Endometrial microvascular endothelial cells (primary cell): ENCODE data around the gene HPSE. TPM values are rescaled to one million over a fixed set of nuclear protein-coding genes. Genes with fewer than 3 reads are reported as not detected.

Experiments
- in situ Hi-C: cut with HindIII; loops from 2 replicates; pipeline ENCODE4 v1.10.0; 2017; ENCODE audit warnings: low sequenced_read_pairs, low pct_unique_long_range_greater_than_20kb; ENCODE audit errors: inconsistent ontology term
- total RNA-seq: library from RNA; depleted of rRNA; stranded (reverse); fragments of >200 nt; gene quantifications from one replicate; pipeline ENCODE4 v1.2.3, GENCODE V29; 2015; ENCODE audit errors: inconsistent ontology term

Gene HPSE
- total RNA-seq, 1 donor from 2014 or later = 1.8 TPM

- in situ Hi-C loops = no loop called here
Measured at GRCh38 chr4:83262682-83263081, 72.0 kb downstream of the HPSE start.

- in situ Hi-C loops = no loop called here
Measured at GRCh38 chr4:83261307-83261706, 73.3 kb downstream of the HPSE start.

- in situ Hi-C loops = no loop called here
Measured at GRCh38 chr4:83259586-83259985, 75.1 kb downstream of the HPSE start.

- in situ Hi-C loops = no loop called here
Measured at GRCh38 chr4:83258461-83258860, 76.2 kb downstream of the HPSE start.

GRCh38 chr4:83257811-83258210, 76.8 kb downstream of the HPSE start:
- in situ Hi-C loops = no loop called here

- in situ Hi-C loops = no loop called here
Measured at GRCh38 chr4:83255584-83255983, 79.1 kb downstream of the HPSE start.

GRCh38 chr4:83252782-83253405, 81.8 kb downstream of the HPSE start:
- in situ Hi-C loops = no loop called here

GRCh38 chr4:83251447-83251830, 83.2 kb downstream of the HPSE start:
- in situ Hi-C loops = no loop called here

- in situ Hi-C loops = no loop called here
Measured at GRCh38 chr4:83250687-83251446, 83.8 kb downstream of the HPSE start.

- in situ Hi-C loops = no loop called here
Measured at GRCh38 chr4:83248486-83248885, 86.2 kb downstream of the HPSE start.

- in situ Hi-C loops = no loop called here
Measured at GRCh38 chr4:83247415-83248357, 87.0 kb downstream of the HPSE start.

Other genes starting within 250 kb of the HPSE start
- gene PLAC8, start 220.1 kb downstream of the HPSE start, total RNA-seq = 3.8 TPM
- 26.6 TPM for gene COQ2, start 50.0 kb downstream of the HPSE start, total RNA-seq
- 6.4 TPM for gene HELQ, start 121.0 kb upstream of the HPSE start, total RNA-seq
- 29.4 TPM for gene MRPS18C, start 121.2 kb upstream of the HPSE start, total RNA-seq
- 19.5 TPM for gene ABRAXAS1, start 150.3 kb upstream of the HPSE start, total RNA-seq
- gene GPAT3, start 201.3 kb upstream of the HPSE start, total RNA-seq = 11.6 TPM